HepG2 (cell line): ENCODE data around the gene LRRC27. TPM values are rescaled to one million over a fixed set of nuclear protein-coding genes. Genes with fewer than 3 reads are reported as not detected.

Experiments
- ATAC-seq: fragments of 200-7000 bp; cut with Tn5 transposase; 3 replicates; pipeline ENCODE4 v1.9.1; 2020; ENCODE audit warnings: mild to moderate bottlenecking, moderate library complexity
- BruUV-seq: library from RNA; stranded (reverse); fragments of 400-500 nt; replicated peaks from 2 replicates; lab custom pipeline; 2021; lab: Mats Ljungman, UMichigan
- CTCF ChIA-PET: fragments of 300-600 bp; formaldehyde crosslinking; extraction: SDS; loops from one replicate; lab custom pipeline; 2021; ENCODE audit warnings: low total read pairs, inconsistent platforms, low intra/inter-chr PET ratio; lab: Yijun Ruan, JAX
- POLR2A ChIA-PET: fragments of 350-600 bp; sonication (Branson Sonifier 250); formaldehyde crosslinking; loops from one replicate; lab custom pipeline; 2020; ENCODE audit warnings: antibody characterized with exemption, inconsistent platforms; lab: Yijun Ruan, JAX
- DNase-seq: peaks from one replicate; pipeline ENCODE4 v3.0.0-alpha.2; 2015; ENCODE audit warnings: low spot score
- FAIRE-seq: peaks from 3 replicates; lab custom pipeline; 2011; peaks lifted over from hg19 to GRCh38; lab: Jason Lieb, UNC
- H2AFZ ChIP-seq: one replicate; pipeline ENCODE4 v1.6.1; 2011; ENCODE audit warnings: low read length, inconsistent platforms
- H3K27ac ChIP-seq: fragments of 300-600 bp; 3 replicates; pipeline ENCODE4 v1.8.0; 2011; ENCODE audit warnings: mixed run types, mild to moderate bottlenecking, mixed read lengths, low read length, inconsistent platforms; ENCODE audit not compliant: insufficient read depth; ENCODE audit errors: extremely low read length
- H3K27me3 ChIP-seq, 2 experiments: fragments of 200-600 bp in 1 of 2; 2 replicates in 1 of 2; 3 replicates in 1 of 2; pipeline versions ENCODE4 v1.6.0 to v1.8.0; 2011; ENCODE audit warnings: low read length in 2 of 2, mild to moderate bottlenecking in 2 of 2, moderate library complexity in 2 of 2, inconsistent platforms in 1 of 2; ENCODE audit not compliant: insufficient read depth in 2 of 2, control insufficient read depth in 1 of 2
- H3K36me3 ChIP-seq, 2 experiments: fragments of 200-600 bp in 1 of 2; replicated peaks in 1 of 2; 2 replicates in 1 of 2; 3 replicates in 1 of 2; pipeline versions ENCODE4 v1.5.1 to v1.8.0; 2011; ENCODE audit warnings: low read length in 2 of 2, inconsistent platforms in 1 of 2; ENCODE audit not compliant: insufficient read depth in 2 of 2, control insufficient read depth in 1 of 2
- H3K4me1 ChIP-seq: 2 replicates; pipeline ENCODE4 v1.5.1; 2012; ENCODE audit warnings: low read length, inconsistent platforms; ENCODE audit not compliant: insufficient read depth
- H3K4me2 ChIP-seq: 2 replicates; pipeline ENCODE4 v1.6.0; 2011; ENCODE audit warnings: low read depth, low read length, inconsistent platforms
- H3K4me3 ChIP-seq, 3 experiments: fragments of 200-600 bp in 1 of 3; sonication (generic), shearing (Covaris generic) in 1 of 3; replicated peaks in 1 of 3; 2 replicates each; pipeline ENCODE4 v1.5.1; 2011 to 2016; ENCODE audit warnings: low read length in 3 of 3, inconsistent platforms in 2 of 3, low read depth in 2 of 3, mild to moderate bottlenecking in 2 of 3, control low read depth in 1 of 3, mixed read lengths in 1 of 3; ENCODE audit not compliant: insufficient read depth in 1 of 3
- H3K79me2 ChIP-seq: one replicate; pipeline ENCODE4 v1.6.1; 2011; ENCODE audit warnings: low read length, inconsistent platforms; ENCODE audit not compliant: insufficient read depth
- H3K9ac ChIP-seq: 2 replicates; pipeline ENCODE4 v1.6.0; 2011; ENCODE audit warnings: mild to moderate bottlenecking, low read depth, low read length, inconsistent platforms; ENCODE audit not compliant: insufficient read depth
- H3K9me3 ChIP-seq: 2 replicates; pipeline ENCODE4 v1.5.1; 2012; ENCODE audit warnings: mild to moderate bottlenecking, low read length
- H4K20me1 ChIP-seq: 2 replicates; pipeline ENCODE4 v1.6.0; 2011; ENCODE audit warnings: inconsistent platforms, mild to moderate bottlenecking, low read length, moderate library complexity; ENCODE audit not compliant: insufficient read depth
- CREBL2 ChIP-seq: sonication (generic); formaldehyde crosslinking; IDR thresholded peaks from 2 replicates; pipeline ENCODE4 v1.8.1; 2023; ENCODE audit warnings: missing genetic modification reagents, mild to moderate bottlenecking, borderline replicate concordance
- CTCF ChIP-seq: sonication (generic); formaldehyde crosslinking; IDR thresholded peaks from 2 replicates; pipeline ENCODE4 v1.5.0; 2020; ENCODE audit warnings: mild to moderate bottlenecking, missing genetic modification reagents, moderate library complexity
- DMTF1 ChIP-seq: sonication (generic); formaldehyde crosslinking; IDR thresholded peaks from 2 replicates; pipeline ENCODE4 v1.4.0; 2020; ENCODE audit warnings: mild to moderate bottlenecking, missing genetic modification reagents
- E2F5 ChIP-seq: sonication (generic); formaldehyde crosslinking; conservative IDR thresholded peaks from 2 replicates; pipeline ENCODE4 v1.4.0; 2020; ENCODE audit warnings: missing genetic modification reagents
- FOXM1 ChIP-seq: sonication (generic); formaldehyde crosslinking; IDR thresholded peaks from 2 replicates; pipeline ENCODE4 v1.5.0; 2020; ENCODE audit warnings: missing genetic modification reagents
- JUNB ChIP-seq: sonication (generic); formaldehyde crosslinking; IDR thresholded peaks from 2 replicates; pipeline ENCODE4 v1.8.0; 2022; ENCODE audit warnings: missing genetic modification reagents, mild to moderate bottlenecking, borderline replicate concordance
- MBNL3 ChIP-seq: fragments of 250-450 bp; sonication (Bioruptor Pico); conservative IDR thresholded peaks from 2 replicates; pipeline ENCODE4 v1.8.0; 2022; ENCODE audit warnings: mild to moderate bottlenecking, inconsistent platforms
- NR2C2 ChIP-seq: sonication (generic); formaldehyde crosslinking; IDR thresholded peaks from 2 replicates; pipeline ENCODE4 v1.4.0; 2020; ENCODE audit warnings: missing genetic modification reagents, mild to moderate bottlenecking, moderate library complexity, borderline replicate concordance
- ZFP37 ChIP-seq: sonication (generic); formaldehyde crosslinking; IDR thresholded peaks from 2 replicates; pipeline ENCODE4 v1.4.0; 2020; ENCODE audit warnings: missing genetic modification reagents, borderline replicate concordance
- ZFP62 ChIP-seq: sonication (generic); formaldehyde crosslinking; IDR thresholded peaks from 2 replicates; pipeline ENCODE4 v1.4.0; 2020; ENCODE audit warnings: missing genetic modification reagents
- ZNF207 ChIP-seq: fragments of 450-650 bp; IDR thresholded peaks from 2 replicates; pipeline ENCODE4 v1.6.1; 2016; ENCODE audit warnings: antibody characterized with exemption, borderline replicate concordance
- ZNF496 ChIP-seq: sonication (generic); formaldehyde crosslinking; IDR thresholded peaks from 2 replicates; pipeline ENCODE4 v1.8.1; 2023; ENCODE audit warnings: mild to moderate bottlenecking, moderate library complexity, missing genetic modification reagents; ENCODE audit not compliant: insufficient replicate concordance
- ZNF512B ChIP-seq: sonication (generic); formaldehyde crosslinking; IDR thresholded peaks from 2 replicates; pipeline ENCODE4 v1.5.1; 2020; ENCODE audit warnings: missing genetic modification reagents, mild to moderate bottlenecking, borderline replicate concordance
- ZNF556 ChIP-seq: sonication (generic); formaldehyde crosslinking; IDR thresholded peaks from 2 replicates; pipeline ENCODE4 v1.4.0; 2020; ENCODE audit warnings: mild to moderate bottlenecking, missing genetic modification reagents, borderline replicate concordance
- ZNF776 ChIP-seq: sonication (generic); formaldehyde crosslinking; IDR thresholded peaks from 2 replicates; pipeline ENCODE4 v1.4.0; 2020; ENCODE audit warnings: mild to moderate bottlenecking, missing genetic modification reagents
- ZSCAN20 ChIP-seq: sonication (generic); formaldehyde crosslinking; IDR thresholded peaks from 2 replicates; pipeline ENCODE4 v1.4.0; 2020; ENCODE audit warnings: missing genetic modification reagents, mild to moderate bottlenecking, borderline replicate concordance
- WGBS: methylation state at CpG from one replicate; pipeline ENCODE4 v1.1.6; 2017; ENCODE audit warnings: low lambda C conversion rate; 5-methylcytosine and 5-hydroxymethylcytosine counted together
- in situ Hi-C: cut with HindIII; loops from 2 replicates; pipeline ENCODE4 v1.10.0; 2017; ENCODE audit warnings: low pct_unique_long_range_greater_than_20kb; ENCODE audit not compliant: extremely low pct_ligation_motif_present
- intact Hi-C: fragments of 100-400 bp; cut with micrococcal nuclease; formaldehyde crosslinking; loops from one replicate; pipeline ENCODE4 v1.10.0; 2022; ENCODE audit not compliant: unreplicated experiment
- polyA plus RNA-seq, 8 experiments: library from polyadenylated mRNA; depleted of rRNA in 3 of 8; stranded (reverse) in 7 of 8; unstranded in 1 of 8; fragments of >200 nt; fragmentation: Illumina TruSeq in 4 of 8; extraction: Trizol in 4 of 8; gene quantifications; 2 replicates each; pipeline versions ENCODE4 v1.2.1 to v1.2.3, GENCODE V29; 2011 to 2016; ENCODE audit warnings: low read depth in 4 of 8, missing spikeins in 1 of 8, mixed read lengths in 1 of 8; ENCODE audit not compliant: insufficient read depth in 1 of 8
- total RNA-seq, 5 experiments: library from RNA; depleted of rRNA; stranded (reverse); fragments of >200 nt; fragmentation: Illumina TruSeq; extraction: Trizol; gene quantifications; 2 replicates each; pipeline ENCODE4 v1.2.3, GENCODE V29; 2016; ENCODE audit warnings: low read depth in 1 of 5

LRRC27 gene
- total and polyA plus RNA-seq, 2 of the 13 experiments (the other 11 are each of a cell fraction or from before 2014, with no cell fraction given) = 4.2 to 4.6 TPM

- intact Hi-C loops (no loop called here), in situ Hi-C loops (no loop called here)
- 90% methylated on average over 10 of the region's 13 CpGs for WGBS
- no peaks in the 10 kb centered on the region for H3K9me3 ChIP-seq
- H4K20me1 ChIP-seq = no peaks in the 10 kb centered on the region
- POLR2A ChIA-PET = no interaction called here
- H3K4me2 ChIP-seq = no peak overlapping the region
- TF ChIP-seq NR2C2 (CRISPR knock-in tag) (no peak), ZNF556 (no peak), JUNB (CRISPR knock-in tag) (no peak), CTCF (CRISPR knock-in tag) (no peak), DMTF1 (no peak), ZFP62 (CRISPR knock-in tag) (no peak), MBNL3 (CRISPR knock-in tag) (no peak), FOXM1 (no peak), ZNF512B (CRISPR knock-in tag) (no peak), CREBL2 (no peak), E2F5 (no peak), ZSCAN20 (CRISPR knock-in tag) (no peak), ZNF207 (no peak), ZNF776 (CRISPR knock-in tag) (no peak), ZNF496 (no peak), ZFP37 (no peak)
- TF ChIP-seq, all 625 proteins: peak for 0
- no TSS peak for BruUV-seq
- Histone ChIP-seq H3K4me3 (no peak overlapping the region; a peak in 1 of 6 replicates), H2AFZ (no peak overlapping the region), H3K27me3 (peaks cover 8 to 19% of the 10 kb centered on the region in 2 experiments; a peak in 3 of 5 replicates), H3K27ac (no peak overlapping the region), H3K4me1 (peaks cover 33% of the 10 kb centered on the region), H3K9ac (no peak overlapping the region), H3K79me2 (no peaks in the 10 kb centered on the region), H3K36me3 (no peaks in the 10 kb centered on the region; a peak in 1 of 5 replicates)
- ATAC-seq = no peak
- CTCF ChIA-PET = no interaction called here
- FAIRE-seq = no peak
- no peak for DNase-seq
These were observed 66.6 kb downstream of the LRRC27 start for GRCh38 chr10:132398566-132398991.
